ENCODE measurements around the gene NPVF.

The NPVF gene

DNA sequence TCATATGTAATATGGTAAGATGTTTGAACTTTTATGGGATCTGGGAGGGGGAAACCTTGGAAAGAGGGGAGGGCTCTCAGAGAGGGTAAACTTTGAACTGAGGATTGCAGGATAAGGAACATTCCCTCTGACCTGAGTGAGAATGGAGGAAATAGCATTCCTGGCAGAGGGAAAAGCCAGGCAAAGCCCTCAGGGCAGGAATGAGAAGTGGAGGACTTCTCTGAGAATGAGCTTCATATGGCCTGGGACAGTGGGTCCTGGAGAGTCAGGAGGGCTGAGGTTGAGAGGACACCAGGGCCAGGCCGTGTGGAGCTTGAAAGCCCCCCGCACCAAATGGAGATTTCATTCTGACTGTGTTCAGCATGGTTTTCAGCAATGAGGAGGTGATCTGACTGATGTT is 34.2 kb downstream of the NPVF start:
- no peak for DNase-seq (ENCODE audit: low read depth)
- TF ChIP-seq, protein P1, sequence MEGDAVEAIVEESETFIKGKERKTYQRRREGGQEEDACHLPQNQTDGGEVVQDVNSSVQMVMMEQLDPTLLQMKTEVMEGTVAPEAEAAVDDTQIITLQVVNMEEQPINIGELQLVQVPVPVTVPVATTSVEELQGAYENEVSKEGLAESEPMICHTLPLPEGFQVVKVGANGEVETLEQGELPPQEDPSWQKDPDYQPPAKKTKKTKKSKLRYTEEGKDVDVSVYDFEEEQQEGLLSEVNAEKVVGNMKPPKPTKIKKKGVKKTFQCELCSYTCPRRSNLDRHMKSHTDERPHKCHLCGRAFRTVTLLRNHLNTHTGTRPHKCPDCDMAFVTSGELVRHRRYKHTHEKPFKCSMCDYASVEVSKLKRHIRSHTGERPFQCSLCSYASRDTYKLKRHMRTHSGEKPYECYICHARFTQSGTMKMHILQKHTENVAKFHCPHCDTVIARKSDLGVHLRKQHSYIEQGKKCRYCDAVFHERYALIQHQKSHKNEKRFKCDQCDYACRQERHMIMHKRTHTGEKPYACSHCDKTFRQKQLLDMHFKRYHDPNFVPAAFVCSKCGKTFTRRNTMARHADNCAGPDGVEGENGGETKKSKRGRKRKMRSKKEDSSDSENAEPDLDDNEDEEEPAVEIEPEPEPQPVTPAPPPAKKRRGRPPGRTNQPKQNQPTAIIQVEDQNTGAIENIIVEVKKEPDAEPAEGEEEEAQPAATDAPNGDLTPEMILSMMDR (IDR thresholded peaks at IDR 0.05; ENCODE audit: low read depth, low read length, missing control alignments): no peak
- H3K4me3 ChIP-seq (ENCODE audit: low read depth, low read length): no peak overlapping the region

DNA sequence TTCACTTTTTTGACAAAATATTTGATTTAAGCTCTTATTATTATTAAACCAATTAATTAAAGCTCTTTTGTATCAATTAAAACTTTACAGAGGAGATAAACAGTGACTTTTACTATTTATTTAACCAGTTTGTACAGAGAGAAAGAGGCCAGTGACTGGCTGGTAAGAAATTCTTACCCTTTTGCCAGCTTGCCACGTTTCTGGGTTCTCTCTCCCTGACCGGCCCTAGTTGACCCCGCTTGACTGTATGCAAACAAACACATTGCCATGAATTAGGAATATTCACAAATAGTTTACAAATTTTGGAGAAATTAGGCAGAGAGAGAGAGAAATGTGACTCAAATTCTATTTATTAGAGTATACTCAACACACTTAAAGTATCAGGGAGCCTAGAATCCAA is 36.2 kb downstream of the NPVF start:
- TF ChIP-seq, protein P1 (IDR thresholded peaks at IDR 0.05; ENCODE audit: low read depth, low read length, missing control alignments): no peak
- DNase-seq (ENCODE audit: low read depth): no peak
- no peak overlapping the region for H3K4me3 ChIP-seq (ENCODE audit: low read depth, low read length)

DNA sequence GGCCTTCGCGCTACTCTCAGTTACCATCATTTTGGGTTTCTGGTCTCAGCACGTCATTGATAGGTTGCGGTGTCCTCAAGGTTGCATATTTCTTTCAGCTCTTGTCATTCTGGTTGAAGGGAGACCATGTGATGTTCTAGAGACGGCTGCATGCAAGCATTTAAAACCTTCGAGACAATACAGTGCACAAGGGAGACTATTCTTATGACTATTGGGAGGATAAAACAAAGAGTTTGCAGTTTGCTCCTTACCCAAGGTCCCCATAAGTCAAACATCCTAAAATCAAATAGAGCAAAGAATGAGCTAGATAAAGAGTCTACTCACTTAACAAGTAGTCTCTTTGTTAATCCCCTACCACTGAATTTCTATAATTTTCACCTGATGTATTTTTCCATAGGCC is 39.1 kb downstream of the NPVF start:
- DNase-seq (ENCODE audit: low read depth): no peak
- TF ChIP-seq, protein P1 (IDR thresholded peaks at IDR 0.05; ENCODE audit: low read depth, low read length, missing control alignments): no peak
- no peak overlapping the region for H3K4me3 ChIP-seq (ENCODE audit: low read depth, low read length)

DNA sequence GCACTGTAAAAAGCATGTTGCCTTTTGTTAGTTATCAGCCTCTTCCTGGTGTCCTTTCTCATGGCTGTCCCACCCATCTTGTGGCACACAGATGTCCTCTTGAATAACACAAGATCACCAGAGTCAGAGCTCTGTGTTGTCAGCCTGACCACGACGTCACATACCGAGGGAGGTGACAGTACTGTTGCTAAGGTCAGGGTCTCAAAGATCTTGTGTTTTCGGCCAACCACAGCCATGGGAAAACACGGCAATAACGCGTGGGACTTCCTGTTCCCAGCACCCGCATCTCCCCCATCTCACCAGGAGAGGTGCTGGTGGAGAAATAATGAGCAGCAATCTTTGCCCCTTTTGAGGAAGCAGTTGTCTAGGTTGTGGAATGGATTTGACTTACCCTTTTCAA is 40.4 kb downstream of the NPVF start:
- DNase-seq (ENCODE audit: low read depth): no peak
- TF ChIP-seq, protein P1 (IDR thresholded peaks at IDR 0.05; ENCODE audit: low read depth, low read length, missing control alignments): no peak
- H3K4me3 ChIP-seq (ENCODE audit: low read depth, low read length): no peak overlapping the region

DNA sequence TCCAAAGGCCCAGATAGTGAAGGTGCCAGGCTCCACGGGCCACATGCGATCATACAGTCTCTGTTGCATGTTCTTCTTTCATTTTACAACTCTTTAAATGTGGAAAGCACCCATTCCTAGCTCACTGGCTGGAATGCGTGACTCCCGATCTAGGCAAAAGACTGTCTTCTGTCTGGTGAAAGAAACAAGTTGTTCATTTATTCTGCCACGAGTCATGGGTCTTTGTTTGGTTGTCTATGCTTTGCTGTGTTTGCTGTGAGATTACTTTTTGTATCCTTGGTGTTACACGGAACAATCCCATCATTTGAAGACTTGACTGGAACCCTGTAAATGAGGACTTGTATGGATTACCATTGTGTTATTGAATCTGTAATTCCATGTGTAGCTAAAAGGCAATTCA is 41.9 kb downstream of the NPVF start:
- TF ChIP-seq, protein P1 (IDR thresholded peaks at IDR 0.05; ENCODE audit: low read depth, low read length, missing control alignments): no peak
- no peak overlapping the region for H3K4me3 ChIP-seq (ENCODE audit: low read depth, low read length)
- no peak for DNase-seq (ENCODE audit: low read depth)

DNA sequence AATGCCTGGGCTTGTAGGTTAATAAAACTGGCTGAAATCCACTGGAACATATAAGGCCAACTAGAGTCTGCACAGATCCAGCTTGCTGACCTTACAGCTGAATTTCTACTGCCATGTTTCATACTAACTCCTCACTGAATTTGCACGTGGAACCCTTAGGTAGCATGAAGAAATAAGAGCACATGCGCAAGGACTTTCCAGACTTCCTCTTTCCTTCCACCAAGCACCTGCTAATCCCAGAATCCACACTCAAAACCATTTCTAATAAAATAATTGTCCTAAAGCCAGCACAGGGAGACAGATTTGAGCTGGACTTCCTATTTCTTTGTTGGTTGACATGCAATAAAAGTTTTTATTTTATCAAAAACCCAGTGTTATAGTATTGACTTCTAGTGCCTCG is 46.8 kb downstream of the NPVF start:
- no peak overlapping the region for H3K4me3 ChIP-seq (ENCODE audit: low read depth, low read length)
- TF ChIP-seq, protein P1 (IDR thresholded peaks at IDR 0.05; ENCODE audit: low read depth, low read length, missing control alignments): no peak
- no peak for DNase-seq (ENCODE audit: low read depth)

DNA sequence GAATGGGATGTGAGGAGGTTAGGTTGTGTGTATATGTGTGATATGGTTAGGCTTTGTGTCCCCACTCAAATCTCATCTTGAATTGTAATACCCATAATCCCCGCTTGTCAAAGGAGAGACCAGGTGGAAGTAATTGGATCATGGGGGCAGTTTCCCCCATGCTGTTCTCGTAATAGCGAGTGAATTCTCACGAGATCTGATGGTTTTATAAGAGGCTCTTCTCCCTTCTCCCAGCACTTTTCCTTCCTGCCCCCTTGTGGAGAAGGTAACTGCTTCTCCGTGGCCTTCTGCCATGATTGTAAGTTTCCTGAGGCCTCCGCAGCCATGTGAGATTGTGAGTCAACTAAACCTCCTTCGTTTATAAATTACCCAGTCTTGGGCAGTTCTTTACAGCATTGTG is 47.3 kb downstream of the NPVF start:
- no peak overlapping the region; the same call in 1 of the 2 replicates for H3K4me3 ChIP-seq (ENCODE audit: low read depth, low read length)
- TF ChIP-seq, protein P1 (IDR thresholded peaks at IDR 0.05; ENCODE audit: low read depth, low read length, missing control alignments): peak; percentile 14
- no peak for DNase-seq (ENCODE audit: low read depth)

All from GM12864 (cell line).